GM18526 (cell line): ENCODE measurements around the gene SSTR4.

Experiments
- POLR2A ChIP-seq: IDR thresholded peaks from 3 replicates; pipeline ENCODE4 v1.6.1; 2011; ENCODE audit not compliant: insufficient read length; ENCODE audit errors: extremely low read depth

SSTR4 gene

GRCh38 chr20:23010096-23010495 is 25.0 kb upstream of the SSTR4 start:
- TF ChIP-seq POLR2A: no peak

- no peak for TF ChIP-seq POLR2A
These were observed 23.9 kb upstream of the SSTR4 start for GRCh38 chr20:23011008-23011721.

GRCh38 chr20:23013429-23013828 is 21.7 kb upstream of the SSTR4 start:
- no peak for TF ChIP-seq POLR2A

GRCh38 chr20:23017516-23017915 is 17.6 kb upstream of the SSTR4 start:
- no peak for TF ChIP-seq POLR2A

DNA sequence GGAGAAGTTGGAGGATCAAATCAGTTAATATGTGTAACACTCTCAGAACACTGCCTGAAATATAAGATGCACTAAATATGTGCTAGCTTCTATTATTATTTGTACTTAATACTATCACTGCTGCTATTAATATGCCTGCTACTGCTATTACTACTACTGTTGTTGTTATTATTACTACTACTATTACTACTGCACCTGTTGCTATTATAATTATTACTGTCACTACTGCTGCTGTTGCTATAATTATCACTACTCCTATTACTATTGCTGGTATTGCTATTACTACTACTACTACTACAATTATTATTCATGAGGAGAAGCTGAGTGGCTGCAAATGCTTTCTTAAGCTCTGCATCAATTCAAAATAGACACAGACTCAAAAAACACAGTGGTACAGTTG is 16.7 kb upstream of the SSTR4 start:
- no peak for TF ChIP-seq POLR2A

- no peak for TF ChIP-seq POLR2A
These were observed 16.2 kb upstream of the SSTR4 start for GRCh38 chr20:23018941-23019340.

DNA sequence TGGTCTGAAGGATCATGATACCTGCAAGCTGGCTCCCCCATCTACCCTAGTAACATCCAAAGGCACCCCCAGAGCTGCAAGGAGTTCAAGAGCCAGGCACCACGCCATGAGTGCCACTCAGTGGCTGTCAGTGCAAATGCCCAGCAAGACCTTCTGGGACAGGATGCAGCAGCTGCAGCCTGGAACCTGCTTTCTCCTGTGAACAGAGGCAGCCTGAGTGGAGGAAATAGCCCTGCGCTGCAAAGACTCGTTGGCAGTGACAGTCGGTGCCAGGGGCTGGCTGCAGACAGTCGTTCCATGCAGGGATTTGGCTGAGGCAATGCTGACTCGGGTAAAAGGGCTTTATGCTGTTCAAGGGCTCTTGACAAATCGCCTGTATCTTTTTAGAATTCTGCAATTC is 15.7 kb upstream of the SSTR4 start:
- no peak for TF ChIP-seq POLR2A

GRCh38 chr20:23020230-23021018 is 14.7 kb upstream of the SSTR4 start:
- TF ChIP-seq POLR2A: no peak

DNA sequence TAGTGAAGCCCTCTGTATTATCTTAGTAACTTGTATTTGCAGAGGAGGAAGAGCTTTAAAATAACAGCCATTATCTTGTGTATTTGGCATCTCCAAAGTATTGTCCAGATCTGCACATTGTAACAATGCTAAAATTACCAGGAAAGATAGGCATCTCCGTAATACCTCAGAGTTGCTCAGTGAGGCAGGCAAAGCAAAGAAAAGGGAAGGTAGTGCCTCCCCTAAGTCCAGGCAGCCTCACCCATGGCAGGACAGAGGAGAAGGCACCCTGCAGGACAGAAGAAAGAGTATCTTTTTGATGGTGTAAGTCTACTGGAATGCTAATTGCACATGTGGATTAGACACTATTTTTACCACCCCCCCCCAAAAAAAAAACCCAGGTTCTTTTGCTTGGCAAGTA is 13.6 kb upstream of the SSTR4 start:
- no peak for TF ChIP-seq POLR2A

- TF ChIP-seq POLR2A: no peak
These were observed 13.2 kb upstream of the SSTR4 start for GRCh38 chr20:23021951-23022350.

- TF ChIP-seq POLR2A: no peak
These were observed 12.3 kb upstream of the SSTR4 start for GRCh38 chr20:23022849-23023248.

- no peak for TF ChIP-seq POLR2A
These were observed 11.4 kb upstream of the SSTR4 start for GRCh38 chr20:23023621-23024177.

DNA sequence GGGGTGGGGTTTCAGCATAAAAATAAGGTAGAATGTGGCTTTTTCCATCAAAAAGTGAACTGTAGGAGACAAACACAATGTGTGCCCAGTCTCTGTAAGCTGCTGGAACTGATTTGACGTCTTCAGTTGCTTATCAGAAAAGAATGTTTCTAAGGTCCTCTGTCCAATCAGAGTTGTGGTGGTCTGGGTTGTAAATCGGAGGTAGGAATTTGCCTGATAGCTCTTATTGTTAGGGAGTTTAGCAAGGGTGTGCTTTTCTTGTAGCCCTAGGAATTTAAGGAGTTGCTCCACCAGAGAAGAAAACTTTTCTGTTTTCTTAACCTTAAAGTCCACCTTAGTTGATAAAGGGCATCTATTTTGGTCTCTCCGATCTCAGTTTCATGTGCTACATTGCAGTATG is 10.4 kb upstream of the SSTR4 start:
- no peak for TF ChIP-seq POLR2A

DNA sequence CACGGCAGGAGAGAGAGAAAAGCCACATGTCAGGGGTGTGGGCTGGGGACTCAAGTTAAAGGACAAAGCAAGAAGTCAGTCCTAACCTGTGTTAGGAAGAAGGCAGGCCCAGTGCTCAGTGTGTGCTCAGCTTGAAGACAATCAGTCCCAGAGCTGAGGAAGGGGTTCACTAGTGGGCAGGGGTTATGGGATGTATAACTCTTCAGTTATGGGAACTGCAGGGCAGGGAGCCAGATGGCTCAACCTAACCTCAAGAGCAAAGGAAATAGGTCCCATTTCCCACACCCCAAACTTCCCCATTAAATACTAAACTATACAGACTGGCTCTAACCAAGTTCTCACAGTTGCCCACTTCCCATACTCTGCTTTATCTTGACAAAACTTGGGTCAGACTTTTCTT is 7.4 kb upstream of the SSTR4 start:
- no peak for TF ChIP-seq POLR2A

- TF ChIP-seq POLR2A: no peak
These were observed 6.7 kb upstream of the SSTR4 start for GRCh38 chr20:23028392-23028791.

- TF ChIP-seq POLR2A: no peak
These were observed 5.8 kb upstream of the SSTR4 start for GRCh38 chr20:23029324-23029723.
